ENCODE results near the gene CSF1R.
"Not testable (repeated sequence)": the region's sequence is repeated elsewhere in the genome, so short reads cannot be mapped to it uniquely, and the experiment has no call there.

The CSF1R gene

GRCh38 chr5:150092159-150092787 lies 5.9 kb upstream of the CSF1R start (continued):
- TF ChIP-seq ZNF37A (tag by site-specific recombination; IDR thresholded peaks at IDR 0.05): no peak
- TF ChIP-seq YY1 (tag by site-specific recombination; IDR thresholded peaks at IDR 0.05): no peak
- TF ChIP-seq ZNF341 (tag by site-specific recombination; IDR thresholded peaks at IDR 0.05; ENCODE audit: low read depth): no peak
- TF ChIP-seq ZNF449 (tag by site-specific recombination; IDR thresholded peaks at IDR 0.05): no peak
- TF ChIP-seq ZNF664 (tag by site-specific recombination; IDR thresholded peaks at IDR 0.05): no peak
- no peak for TF ChIP-seq ZNF362 (tag by site-specific recombination; IDR thresholded peaks at IDR 0.05)
- no peak for TF ChIP-seq ZBTB8A (tag by site-specific recombination; IDR thresholded peaks at IDR 0.05)

- TF ChIP-seq ZBTB49 (tag by site-specific recombination; IDR thresholded peaks at IDR 0.05; ENCODE audit: low read depth): no peak
- no peaks in the 10 kb centered on the region for H3K36me3 ChIP-seq (ENCODE audit: control insufficient read depth in 2 of 2, insufficient read depth in 1 of 2, low read length in 2 of 2)
- CTCF ChIA-PET: no interaction called here
- POLR2A ChIA-PET: no interaction called here
- no peak overlapping the region for H3K27ac ChIP-seq (ENCODE audit: extremely low read depth, low read depth, low read length)
- H3K4me1 ChIP-seq (ENCODE audit: control insufficient read depth, insufficient read depth, low read length): no peaks in the 10 kb centered on the region
- H3K9me3 ChIP-seq (ENCODE audit: control insufficient read depth, insufficient read depth, low read depth, low read length): no peaks in the 10 kb centered on the region
- no peak overlapping the region for H3K4me3 ChIP-seq (ENCODE audit: low read depth, low read length)
Measured at GRCh38 chr5:150085191-150085912, 1.0 kb downstream of the CSF1R start.

- H3K4me1 ChIP-seq (ENCODE audit: control insufficient read depth, insufficient read depth, low read length); H3K4me3 ChIP-seq (ENCODE audit: low read depth, low read length); H3K36me3 ChIP-seq (ENCODE audit: control insufficient read depth in 2 of 2, insufficient read depth in 1 of 2, low read length in 2 of 2); H3K27ac ChIP-seq (ENCODE audit: extremely low read depth, low read depth, low read length); POLR2A ChIA-PET; CTCF ChIA-PET; H3K9me3 ChIP-seq (ENCODE audit: control insufficient read depth, insufficient read depth, low read depth, low read length): not testable (repeated sequence)
Measured at GRCh38 chr5:150084754-150085153, 1.6 kb downstream of the CSF1R start.

- ChIA-PET POLR2A (no interaction called here), CTCF (no interaction called here)
- Histone ChIP-seq H3K9me3 (ENCODE audit: control insufficient read depth, insufficient read depth, low read depth, low read length) (no peaks in the 10 kb centered on the region), H3K4me3 (ENCODE audit: low read depth, low read length) (no peak overlapping the region), H3K4me1 (ENCODE audit: control insufficient read depth, insufficient read depth, low read length) (no peaks in the 10 kb centered on the region), H3K27ac (ENCODE audit: extremely low read depth, low read depth, low read length) (no peak overlapping the region), H3K36me3 (ENCODE audit: control insufficient read depth in 2 of 2, insufficient read depth in 1 of 2, low read length in 2 of 2) (no peaks in the 10 kb centered on the region)
- TF ChIP-seq ZNF398 (tag by site-specific recombination; IDR thresholded peaks at IDR 0.05) (no peak), ZBTB21 (tag by site-specific recombination; IDR thresholded peaks at IDR 0.05) (no peak), ZNF777 (tag by site-specific recombination; IDR thresholded peaks at IDR 0.05; ENCODE audit: borderline replicate concordance) (no peak), ZNF664 (tag by site-specific recombination; IDR thresholded peaks at IDR 0.05) (no peak), GLIS1 (tag by site-specific recombination; IDR thresholded peaks at IDR 0.05) (no peak), KLF7 (tag by site-specific recombination; IDR thresholded peaks at IDR 0.05; ENCODE audit: borderline replicate concordance) (no peak), SALL2 (tag by site-specific recombination; IDR thresholded peaks at IDR 0.05; ENCODE audit: borderline replicate concordance) (no peak), ZNF560 (tag by site-specific recombination; IDR thresholded peaks at IDR 0.05; ENCODE audit: borderline replicate concordance) (no peak), FEZF1 (tag by site-specific recombination; IDR thresholded peaks at IDR 0.05) (no peak), ZNF174 (tag by site-specific recombination; IDR thresholded peaks at IDR 0.05) (no peak), KLF9 (tag by site-specific recombination; IDR thresholded peaks at IDR 0.05; ENCODE audit: low read depth) (no peak), ZNF830 (tag by site-specific recombination; IDR thresholded peaks at IDR 0.05; ENCODE audit: low read depth) (no peak)
Measured at GRCh38 chr5:150082889-150083288, 3.5 kb downstream of the CSF1R start.

All from HEK293 (cell line).